HEK293 (cell line): ENCODE data around the gene KCNJ5.

Source experiments
- CTCF ChIA-PET: fragments of 350-600 bp; formaldehyde crosslinking; extraction: SDS; loops from one replicate; lab custom pipeline; 2021; ENCODE audit warnings: antibody characterized with exemption; lab: Yijun Ruan, JAX
- POLR2A ChIA-PET: fragments of 300-600 bp; formaldehyde crosslinking; extraction: SDS; loops from one replicate; lab custom pipeline; 2020; ENCODE audit warnings: antibody characterized with exemption, inconsistent platforms; lab: Yijun Ruan, JAX
- H3K27ac ChIP-seq: fragments of 200-500 bp; sonication (Bioruptor generic); 2 replicates; pipeline ENCODE4 v1.5.1; 2014; ENCODE audit warnings: low read depth, low read length, control low read depth, inconsistent platforms; ENCODE audit errors: extremely low read depth
- H3K36me3 ChIP-seq, 2 experiments: fragments of 200-500 bp in 1 of 2; sonication (Bioruptor generic) in 1 of 2; 1 replicate in 1 of 2; 2 replicates in 1 of 2; pipeline ENCODE4 v1.5.1; 2014 to 2017; ENCODE audit warnings: inconsistent platforms in 2 of 2, low read length in 2 of 2; ENCODE audit not compliant: control insufficient read depth in 2 of 2, insufficient read depth in 1 of 2
- H3K4me1 ChIP-seq: fragments of 200-500 bp; sonication (Bioruptor generic); 2 replicates; pipeline ENCODE4 v1.5.1; 2014; ENCODE audit warnings: mild to moderate bottlenecking, low read length, inconsistent platforms; ENCODE audit not compliant: control insufficient read depth, insufficient read depth
- H3K4me3 ChIP-seq: 2 replicates; pipeline ENCODE4 v1.5.1; 2011; ENCODE audit warnings: low read depth, mild to moderate bottlenecking, control low read depth, low read length, moderate library complexity
- H3K9me3 ChIP-seq: fragments of 200-500 bp; sonication (Bioruptor generic); 2 replicates; pipeline ENCODE4 v1.5.1; 2014; ENCODE audit warnings: low read depth, low read length, inconsistent platforms; ENCODE audit not compliant: control insufficient read depth, insufficient read depth
- GLIS1 ChIP-seq: fragments of 450-650 bp; formaldehyde crosslinking; IDR thresholded peaks from 2 replicates; pipeline ENCODE4 v1.5.1; 2016; ENCODE audit warnings: missing biosample characterization, missing genetic modification characterization
- HIC1 ChIP-seq: fragments of 450-650 bp; formaldehyde crosslinking; IDR thresholded peaks from 2 replicates; pipeline ENCODE4 v1.5.1; 2016; ENCODE audit warnings: missing biosample characterization, missing genetic modification characterization
- KLF8 ChIP-seq: fragments of 450-650 bp; formaldehyde crosslinking; IDR thresholded peaks from 2 replicates; pipeline ENCODE4 v1.5.1; 2016; ENCODE audit warnings: missing biosample characterization, missing genetic modification characterization
- SCRT2 ChIP-seq: fragments of 450-650 bp; formaldehyde crosslinking; IDR thresholded peaks from 2 replicates; pipeline ENCODE4 v1.5.1; 2016; ENCODE audit warnings: missing biosample characterization, missing genetic modification characterization
- YY1 ChIP-seq: fragments of 450-650 bp; formaldehyde crosslinking; IDR thresholded peaks from 2 replicates; pipeline ENCODE4 v1.5.1; 2018; ENCODE audit warnings: missing biosample characterization, missing genetic modification characterization
- ZFP37 ChIP-seq: fragments of 450-650 bp; formaldehyde crosslinking; IDR thresholded peaks from 2 replicates; pipeline ENCODE4 v1.5.1; 2016; ENCODE audit warnings: missing biosample characterization, missing genetic modification characterization
- ZNF112 ChIP-seq: fragments of 450-650 bp; formaldehyde crosslinking; IDR thresholded peaks from 2 replicates; pipeline ENCODE4 v1.5.0; 2017; ENCODE audit warnings: missing biosample characterization, missing genetic modification characterization
- ZNF133 ChIP-seq: fragments of 450-650 bp; formaldehyde crosslinking; IDR thresholded peaks from 2 replicates; pipeline ENCODE4 v1.5.1; 2016; ENCODE audit warnings: missing biosample characterization, missing genetic modification characterization
- ZNF214 ChIP-seq: fragments of 450-650 bp; formaldehyde crosslinking; IDR thresholded peaks from 2 replicates; pipeline ENCODE4 v1.5.1; 2017; ENCODE audit warnings: missing biosample characterization, mild to moderate bottlenecking, missing genetic modification characterization, borderline replicate concordance
- ZNF350 ChIP-seq: fragments of 450-650 bp; formaldehyde crosslinking; IDR thresholded peaks from 2 replicates; pipeline ENCODE4 v1.5.0; 2017; ENCODE audit warnings: missing biosample characterization, mild to moderate bottlenecking, missing genetic modification characterization
- ZNF354C ChIP-seq: fragments of 450-650 bp; formaldehyde crosslinking; IDR thresholded peaks from 2 replicates; pipeline ENCODE4 v1.5.1; 2016; ENCODE audit warnings: missing biosample characterization, missing genetic modification characterization, low read depth, borderline replicate concordance
- ZNF544 ChIP-seq: fragments of 450-650 bp; formaldehyde crosslinking; IDR thresholded peaks from 2 replicates; pipeline ENCODE4 v1.5.0; 2017; ENCODE audit warnings: missing biosample characterization, missing genetic modification characterization
- ZNF558 ChIP-seq: fragments of 450-650 bp; formaldehyde crosslinking; IDR thresholded peaks from 2 replicates; pipeline ENCODE4 v1.5.1; 2016; ENCODE audit warnings: missing biosample characterization, missing genetic modification characterization
- ZNF561 ChIP-seq: fragments of 450-650 bp; IDR thresholded peaks from 2 replicates; pipeline ENCODE4 v1.5.1; 2018; ENCODE audit warnings: missing biosample characterization, missing genetic modification characterization, borderline replicate concordance
- ZNF621 ChIP-seq: fragments of 450-650 bp; formaldehyde crosslinking; IDR thresholded peaks from 2 replicates; pipeline ENCODE4 v1.5.1; 2017; ENCODE audit warnings: missing biosample characterization, missing genetic modification characterization
- ZSCAN23 ChIP-seq: fragments of 450-650 bp; formaldehyde crosslinking; IDR thresholded peaks from 2 replicates; pipeline ENCODE4 v1.5.1; 2016; ENCODE audit warnings: missing biosample characterization, missing genetic modification characterization
- TF ChIP-seq, protein P1 (sequence below): fragments of 450-650 bp; formaldehyde crosslinking; IDR thresholded peaks from 2 replicates; pipeline ENCODE4 v1.5.1; 2016; ENCODE audit warnings: missing biosample characterization, missing genetic modification characterization
- TF ChIP-seq, protein P2 (sequence below): fragments of 450-650 bp; formaldehyde crosslinking; IDR thresholded peaks from 2 replicates; pipeline ENCODE4 v1.5.1; 2016; ENCODE audit warnings: missing biosample characterization, missing genetic modification characterization
- TF ChIP-seq, protein P3 (sequence below): fragments of 450-650 bp; formaldehyde crosslinking; IDR thresholded peaks from 2 replicates; pipeline ENCODE4 v1.5.1; 2017; ENCODE audit warnings: missing biosample characterization, missing genetic modification characterization

The KCNJ5 gene

DNA sequence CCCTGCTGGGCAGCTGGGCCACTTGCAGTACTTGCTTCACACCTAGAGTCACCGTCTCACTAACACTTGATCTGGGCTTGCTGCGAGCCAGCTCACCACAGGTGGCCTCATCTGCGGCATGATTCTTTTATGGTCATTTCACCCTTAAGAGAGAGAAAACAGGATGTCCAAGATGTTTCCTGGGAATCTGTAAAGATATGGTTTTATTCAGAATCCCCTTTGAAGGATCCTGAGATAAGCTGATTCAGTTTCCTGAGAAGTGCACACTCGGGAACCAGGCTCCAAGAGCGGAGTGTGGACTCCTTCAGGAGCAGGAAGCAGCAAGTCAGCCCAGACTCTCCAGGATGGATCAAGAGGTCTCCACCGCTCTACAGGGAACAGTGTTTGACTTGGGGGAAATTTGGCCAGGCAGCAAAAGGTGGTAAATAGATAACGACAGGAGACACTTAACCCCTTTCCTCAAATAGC is 73.3 kb downstream of the KCNJ5 start (continued):
- no peak for TF ChIP-seq ZNF133 (tag by site-specific recombination)
- no peak for TF ChIP-seq ZNF112 (tag by site-specific recombination)
- TF ChIP-seq, protein P1, sequence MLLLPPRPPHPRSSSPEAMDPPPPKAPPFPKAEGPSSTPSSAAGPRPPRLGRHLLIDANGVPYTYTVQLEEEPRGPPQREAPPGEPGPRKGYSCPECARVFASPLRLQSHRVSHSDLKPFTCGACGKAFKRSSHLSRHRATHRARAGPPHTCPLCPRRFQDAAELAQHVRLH (tag by site-specific recombination): no peak
- no peak for TF ChIP-seq GLIS1 (tag by site-specific recombination)
- no peak for TF ChIP-seq ZNF544 (tag by site-specific recombination)
- peak; percentile 38; the same call in 1 of the 2 replicates for TF ChIP-seq SCRT2 (tag by site-specific recombination)
- no peak for TF ChIP-seq ZNF354C
- TF ChIP-seq ZNF350 (tag by site-specific recombination): no peak
- TF ChIP-seq HIC1 (tag by site-specific recombination): no peak
- TF ChIP-seq KLF8 (tag by site-specific recombination): no peak
- TF ChIP-seq ZNF621: no peak

DNA sequence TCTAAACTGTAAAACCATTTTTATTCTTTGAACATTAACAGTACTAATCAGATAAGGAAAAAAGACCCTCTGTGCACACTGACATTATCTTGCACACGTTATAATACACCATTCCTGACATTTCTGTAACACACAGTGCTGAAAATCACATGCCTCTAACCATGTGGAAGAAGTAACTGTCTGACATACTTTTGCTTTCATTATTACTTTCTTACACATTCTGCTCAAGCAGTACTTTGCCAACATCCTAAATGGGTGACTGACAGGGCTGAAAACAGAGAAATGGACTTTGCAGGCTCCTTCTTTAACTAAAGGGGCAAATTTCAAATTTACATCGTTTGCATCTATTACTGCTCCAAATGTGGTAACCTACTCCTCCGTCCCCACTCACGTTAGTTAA is 74.3 kb downstream of the KCNJ5 start:
- TF ChIP-seq ZNF214 (tag by site-specific recombination) (no peak), ZFP37 (tag by site-specific recombination) (no peak), ZSCAN23 (tag by site-specific recombination) (no peak), YY1 (tag by site-specific recombination) (no peak), ZNF558 (tag by site-specific recombination) (no peak)
- TF ChIP-seq, protein P2, sequence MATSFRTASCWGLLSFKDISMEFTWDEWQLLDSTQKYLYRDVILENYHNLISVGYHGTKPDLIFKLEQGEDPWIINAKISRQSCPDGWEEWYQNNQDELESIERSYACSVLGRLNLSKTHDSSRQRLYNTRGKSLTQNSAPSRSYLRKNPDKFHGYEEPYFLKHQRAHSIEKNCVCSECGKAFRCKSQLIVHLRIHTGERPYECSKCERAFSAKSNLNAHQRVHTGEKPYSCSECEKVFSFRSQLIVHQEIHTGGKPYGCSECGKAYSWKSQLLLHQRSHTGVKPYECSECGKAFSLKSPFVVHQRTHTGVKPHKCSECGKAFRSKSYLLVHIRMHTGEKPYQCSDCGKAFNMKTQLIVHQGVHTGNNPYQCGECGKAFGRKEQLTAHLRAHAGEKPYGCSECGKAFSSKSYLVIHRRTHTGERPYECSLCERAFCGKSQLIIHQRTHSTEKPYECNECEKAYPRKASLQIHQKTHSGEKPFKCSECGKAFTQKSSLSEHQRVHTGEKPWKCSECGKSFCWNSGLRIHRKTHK (tag by site-specific recombination): no peak
- H3K27ac ChIP-seq: no peak overlapping the region
- H3K4me3 ChIP-seq: no peak overlapping the region
- H3K36me3 ChIP-seq: peaks cover 0 to 21% of the 10 kb centered on the region in 2 experiments; a peak in 1 of 3 replicates
- no peaks in the 10 kb centered on the region for H3K9me3 ChIP-seq
- H3K4me1 ChIP-seq: peaks cover 11% of the 10 kb centered on the region
- ChIA-PET POLR2A (no interaction called here), CTCF (no interaction called here)

GRCh38 chr11:128967578-128967977 is 76.4 kb downstream of the KCNJ5 start:
- ChIA-PET POLR2A (no interaction called here), CTCF (interaction anchor here (0.7 to 2.4 kb wide), 3 partner anchors 17 to 83 kb away, joined by 3 to 6 read pairs (median 5); no protein-coding TSS in a partner anchor)
- Histone ChIP-seq H3K4me3 (no peak overlapping the region), H3K27ac (no peak overlapping the region), H3K9me3 (no peaks in the 10 kb centered on the region), H3K36me3 (peaks cover 0 to 40% of the 10 kb centered on the region in 2 experiments; a peak in 1 of 3 replicates), H3K4me1 (peaks cover 11% of the 10 kb centered on the region)
- TF ChIP-seq ZNF561 (tag by site-specific recombination): no peak
- TF ChIP-seq, protein P3, sequence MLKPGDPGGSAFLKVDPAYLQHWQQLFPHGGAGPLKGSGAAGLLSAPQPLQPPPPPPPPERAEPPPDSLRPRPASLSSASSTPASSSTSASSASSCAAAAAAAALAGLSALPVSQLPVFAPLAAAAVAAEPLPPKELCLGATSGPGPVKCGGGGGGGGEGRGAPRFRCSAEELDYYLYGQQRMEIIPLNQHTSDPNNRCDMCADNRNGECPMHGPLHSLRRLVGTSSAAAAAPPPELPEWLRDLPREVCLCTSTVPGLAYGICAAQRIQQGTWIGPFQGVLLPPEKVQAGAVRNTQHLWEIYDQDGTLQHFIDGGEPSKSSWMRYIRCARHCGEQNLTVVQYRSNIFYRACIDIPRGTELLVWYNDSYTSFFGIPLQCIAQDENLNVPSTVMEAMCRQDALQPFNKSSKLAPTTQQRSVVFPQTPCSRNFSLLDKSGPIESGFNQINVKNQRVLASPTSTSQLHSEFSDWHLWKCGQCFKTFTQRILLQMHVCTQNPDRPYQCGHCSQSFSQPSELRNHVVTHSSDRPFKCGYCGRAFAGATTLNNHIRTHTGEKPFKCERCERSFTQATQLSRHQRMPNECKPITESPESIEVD (tag by site-specific recombination): no peak
